Hematopoietic multipotent progenitor cell (in vitro differentiated cells): ENCODE measurements around the gene COX4I2. TPM values are rescaled to one million over a fixed set of nuclear protein-coding genes. Genes with fewer than 3 reads are reported as not detected.
"Not testable (repeated sequence)": the region's sequence is repeated elsewhere in the genome, so short reads cannot be mapped to it uniquely, and the experiment has no call there.

Source experiments
- DNase-seq, 3 donors: peaks; one replicate each; pipeline ENCODE4 v3.0.0-alpha.2; 2011 to 2015; ENCODE audit warnings: low read depth in 2 of 3, low spot score in 2 of 3
- total RNA-seq: library from RNA; depleted of rRNA; stranded (reverse); fragments of >200 nt; gene quantifications from one replicate; pipeline ENCODE4 v1.2.3, GENCODE V29; 2012

The COX4I2 gene
- total RNA-seq, 1 donor = not detected

DNA sequence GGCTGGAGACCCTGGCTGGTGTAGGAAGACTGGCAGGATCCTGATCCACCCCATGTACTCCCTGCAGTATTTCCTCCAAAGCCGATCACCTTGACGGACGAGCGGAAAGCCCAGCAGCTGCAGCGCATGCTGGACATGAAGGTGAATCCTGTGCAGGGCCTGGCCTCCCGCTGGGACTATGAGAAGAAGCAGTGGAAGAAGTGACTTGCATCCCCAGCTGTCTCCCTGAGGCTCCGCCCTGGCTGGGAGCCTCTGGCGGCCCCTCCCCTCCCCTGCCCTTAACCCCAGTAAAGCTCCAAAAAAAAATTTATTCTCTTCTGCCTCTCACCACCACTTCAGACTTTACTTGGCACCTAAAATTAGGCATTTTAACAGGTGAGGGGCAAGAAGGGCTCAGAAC, 7.0 kb downstream of the COX4I2 start:
- DNase-seq = no peak

GRCh38 chr20:31648104-31648503, 10.4 kb downstream of the COX4I2 start:
- not testable (repeated sequence) for DNase-seq

DNA sequence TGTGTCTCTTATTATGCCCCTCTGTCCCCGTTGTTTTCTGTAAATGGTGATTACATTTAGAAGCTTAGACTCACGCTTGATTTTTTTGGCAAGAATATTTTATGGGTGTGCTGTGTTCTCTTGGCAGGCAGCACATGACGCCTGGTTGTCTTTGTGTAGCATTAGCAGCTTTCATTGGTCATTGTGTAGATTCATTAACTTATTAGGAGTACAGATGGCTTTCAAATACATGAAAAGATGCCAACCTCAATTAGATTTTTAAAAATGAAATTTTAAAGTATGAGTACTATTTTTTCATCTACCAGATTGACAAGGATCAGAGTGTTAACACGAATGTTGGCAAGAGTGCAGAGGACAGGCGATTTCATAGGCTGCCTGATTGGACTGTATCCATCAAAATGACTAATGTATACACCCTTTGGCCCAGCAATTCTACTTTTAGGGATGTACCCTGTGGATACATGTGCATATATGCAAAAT, 15.2 kb downstream of the COX4I2 start:
- DNase-seq = no peak

- DNase-seq = no peak
Measured at GRCh38 chr20:31653561-31653960, 15.8 kb downstream of the COX4I2 start.

GRCh38 chr20:31654534-31654933, 16.8 kb downstream of the COX4I2 start:
- no peak for DNase-seq

DNA sequence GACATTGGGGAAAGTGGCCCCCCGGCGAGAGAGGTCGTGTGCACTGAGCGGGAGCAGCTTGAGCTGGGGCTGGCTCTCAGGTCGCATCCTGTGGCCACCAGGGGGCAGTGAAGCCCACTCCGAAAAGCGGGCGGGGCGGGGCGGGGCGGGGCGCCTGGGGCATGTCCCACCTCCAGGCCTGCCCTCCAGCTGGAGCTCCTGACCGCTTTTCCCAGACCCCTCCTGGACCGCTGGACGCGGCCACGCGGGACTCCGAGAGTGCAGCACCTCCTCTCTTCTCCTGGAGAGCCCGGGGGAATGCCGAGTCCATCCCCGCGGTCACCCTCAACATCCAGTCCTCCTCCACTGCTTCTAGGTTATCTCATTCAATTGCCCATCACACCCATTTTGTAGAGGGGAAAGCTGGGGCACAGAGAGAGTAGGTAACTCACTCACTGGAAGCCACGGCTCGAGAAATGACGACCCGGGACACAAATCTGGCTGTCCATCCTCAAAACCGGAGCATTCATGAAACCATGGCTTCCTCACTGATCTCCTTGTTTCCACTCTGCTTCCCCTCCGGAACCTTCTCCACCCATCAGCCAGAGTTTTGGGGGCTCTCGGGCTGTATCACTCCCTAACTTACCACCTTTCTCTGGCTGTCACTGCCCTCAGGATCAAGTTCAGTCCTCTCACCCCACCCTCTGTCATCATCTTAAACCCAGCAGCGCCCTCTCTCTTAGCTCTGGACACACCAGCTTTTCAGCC, 24.1 kb downstream of the COX4I2 start:
- peak; percentile 69 to 75 (median 73) for DNase-seq

GRCh38 chr20:31662372-31662854, 24.7 kb downstream of the COX4I2 start:
- no peak for DNase-seq

DNA sequence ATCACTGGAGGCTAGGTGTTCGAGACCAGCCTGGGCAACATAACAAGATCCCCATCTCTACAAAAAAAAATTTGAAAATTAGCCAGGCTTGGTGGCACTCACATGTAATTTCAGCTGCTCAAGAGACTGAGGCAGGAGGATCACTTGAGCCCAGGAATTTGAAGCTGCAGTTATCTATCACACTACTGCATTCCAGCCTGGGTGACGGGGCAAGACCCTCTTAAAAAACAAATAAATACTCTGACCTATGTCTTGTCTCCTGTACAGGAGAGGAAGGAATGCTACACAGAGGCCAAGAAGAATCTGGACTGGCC, 25.8 kb downstream of the COX4I2 start:
- DNase-seq = no peak

DNA sequence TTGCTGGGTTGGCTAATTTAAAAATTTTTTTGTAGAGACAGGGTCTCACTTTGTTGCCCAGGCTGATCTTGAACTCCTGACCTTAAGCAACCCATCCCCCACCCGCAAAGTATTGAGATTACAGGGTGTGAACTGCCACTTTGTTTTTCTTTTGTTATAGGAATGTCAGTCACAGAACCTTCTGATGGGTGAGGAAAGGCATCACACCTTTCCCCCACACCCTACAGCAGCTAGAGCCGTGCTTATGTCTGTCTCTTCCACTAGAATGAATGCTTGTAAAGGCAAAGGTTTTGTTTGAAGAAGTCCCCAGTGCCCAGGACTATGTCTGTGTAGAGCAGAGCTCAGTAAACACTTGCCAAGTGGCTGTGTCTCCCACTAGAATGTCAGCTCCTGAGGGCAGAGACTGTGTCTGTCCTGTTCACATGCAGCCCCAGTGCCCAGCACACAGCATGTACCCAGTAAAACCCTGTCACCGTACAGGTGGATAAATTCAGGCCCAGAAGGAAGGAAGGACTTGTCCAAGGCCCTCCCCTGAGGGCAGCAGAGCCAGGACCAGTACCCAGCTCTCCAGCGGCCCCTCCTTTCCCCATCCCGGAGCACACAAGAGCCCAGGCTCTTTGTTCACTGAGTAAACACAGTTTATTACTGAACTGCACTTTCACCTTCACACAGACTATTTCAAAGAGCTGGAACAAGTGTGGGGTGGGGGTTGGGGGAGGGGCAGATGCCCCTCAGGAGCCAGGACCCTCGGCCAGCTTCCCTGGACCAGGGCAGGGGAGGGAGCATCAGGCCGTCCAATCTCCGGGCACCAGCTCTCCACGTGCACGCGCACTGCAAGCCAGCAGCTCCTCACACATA, 26.4 kb downstream of the COX4I2 start:
- no peak for DNase-seq

DNA sequence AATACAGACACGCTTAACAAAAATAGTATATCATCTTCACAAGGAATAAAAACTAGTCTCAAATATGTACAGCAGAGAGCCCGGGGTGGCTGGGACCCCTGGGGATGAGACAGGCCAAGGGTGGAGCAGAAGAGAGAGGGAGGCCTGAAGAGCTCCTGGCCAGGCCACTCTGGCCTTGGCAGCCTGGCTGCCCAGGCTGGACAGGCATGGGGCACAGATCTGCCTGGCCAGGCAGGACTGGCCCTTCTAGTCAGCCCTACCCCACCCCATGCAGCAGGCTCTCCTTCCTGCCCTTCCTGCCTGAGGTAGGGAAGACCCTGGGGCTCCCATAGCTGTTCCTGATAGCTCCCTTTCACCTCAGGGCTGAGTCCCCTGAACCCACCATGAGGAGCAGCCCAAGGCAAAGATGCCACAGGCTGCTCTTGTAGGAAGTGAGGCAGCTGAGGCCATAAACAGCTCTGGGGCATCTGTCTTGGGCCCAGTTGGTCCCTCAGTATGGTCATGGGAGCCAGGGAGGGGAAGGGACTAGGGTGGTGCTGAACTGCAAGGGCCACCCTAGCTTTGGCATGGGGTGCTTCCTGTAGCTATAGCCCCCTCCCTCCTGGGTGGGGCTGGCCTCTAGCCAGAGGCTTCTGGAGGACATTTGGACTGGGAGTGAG, 27.1 kb downstream of the COX4I2 start:
- no peak for DNase-seq

DNA sequence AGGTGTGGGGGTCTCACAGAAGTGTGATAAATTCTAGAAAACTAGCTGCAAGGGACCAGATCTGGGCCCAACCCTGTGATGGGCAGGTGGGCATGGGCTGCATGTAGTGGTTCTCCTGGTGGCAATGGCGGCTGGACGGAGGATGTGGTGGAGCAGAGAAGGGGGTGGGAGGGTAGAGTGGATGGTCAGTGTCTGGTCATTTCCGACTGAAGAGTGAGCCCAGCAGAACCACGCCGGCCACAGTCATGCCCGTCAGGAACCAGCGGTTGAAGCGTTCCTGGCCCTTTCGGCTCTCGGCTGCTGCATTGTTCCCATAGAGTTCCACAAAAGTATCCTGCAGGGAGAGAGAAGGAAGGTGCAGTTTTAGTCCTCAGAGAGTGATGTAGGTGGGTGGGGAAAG, 28.0 kb downstream of the COX4I2 start:
- no peak for DNase-seq

DNA sequence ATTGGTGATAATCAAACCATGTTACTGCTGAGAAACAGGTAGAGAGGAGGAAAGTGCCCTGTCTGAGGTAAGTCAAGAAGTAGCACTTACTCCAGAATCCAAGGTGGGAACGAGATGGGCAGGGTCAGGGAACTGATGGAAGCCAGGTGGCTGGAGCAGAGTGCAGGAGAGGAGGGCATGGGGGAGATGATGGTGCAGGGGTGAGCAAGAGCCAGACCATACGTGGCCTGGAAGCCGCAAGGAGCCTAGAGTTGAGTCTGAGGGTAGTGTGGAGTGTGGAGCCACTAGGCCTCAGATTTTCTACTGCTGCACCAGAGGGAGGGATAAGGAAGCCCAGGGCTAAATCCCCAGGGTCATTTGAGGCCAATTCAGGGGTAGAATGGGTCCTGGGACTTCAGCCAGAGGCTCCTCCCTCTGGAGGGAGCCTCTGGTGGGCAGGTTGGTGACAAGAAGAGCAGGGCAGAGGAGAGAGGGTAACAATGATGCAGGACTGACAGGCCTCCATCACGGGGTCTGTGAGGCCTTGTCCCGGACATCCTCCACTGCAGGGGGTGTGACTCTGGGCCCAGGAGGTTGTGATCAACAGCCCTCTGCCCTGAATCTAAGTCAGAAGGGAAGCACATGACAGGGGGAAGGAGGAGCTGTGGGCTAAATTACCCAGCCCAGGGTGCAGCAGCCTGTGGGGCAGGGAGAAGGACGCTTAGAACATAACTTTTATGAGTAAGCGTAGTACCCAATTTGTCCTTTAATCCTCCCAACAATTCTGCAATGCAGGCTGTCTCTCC, 28.7 kb downstream of the COX4I2 start:
- peak in 2 of 3 donors; percentile 70 to 81 for DNase-seq

DNA sequence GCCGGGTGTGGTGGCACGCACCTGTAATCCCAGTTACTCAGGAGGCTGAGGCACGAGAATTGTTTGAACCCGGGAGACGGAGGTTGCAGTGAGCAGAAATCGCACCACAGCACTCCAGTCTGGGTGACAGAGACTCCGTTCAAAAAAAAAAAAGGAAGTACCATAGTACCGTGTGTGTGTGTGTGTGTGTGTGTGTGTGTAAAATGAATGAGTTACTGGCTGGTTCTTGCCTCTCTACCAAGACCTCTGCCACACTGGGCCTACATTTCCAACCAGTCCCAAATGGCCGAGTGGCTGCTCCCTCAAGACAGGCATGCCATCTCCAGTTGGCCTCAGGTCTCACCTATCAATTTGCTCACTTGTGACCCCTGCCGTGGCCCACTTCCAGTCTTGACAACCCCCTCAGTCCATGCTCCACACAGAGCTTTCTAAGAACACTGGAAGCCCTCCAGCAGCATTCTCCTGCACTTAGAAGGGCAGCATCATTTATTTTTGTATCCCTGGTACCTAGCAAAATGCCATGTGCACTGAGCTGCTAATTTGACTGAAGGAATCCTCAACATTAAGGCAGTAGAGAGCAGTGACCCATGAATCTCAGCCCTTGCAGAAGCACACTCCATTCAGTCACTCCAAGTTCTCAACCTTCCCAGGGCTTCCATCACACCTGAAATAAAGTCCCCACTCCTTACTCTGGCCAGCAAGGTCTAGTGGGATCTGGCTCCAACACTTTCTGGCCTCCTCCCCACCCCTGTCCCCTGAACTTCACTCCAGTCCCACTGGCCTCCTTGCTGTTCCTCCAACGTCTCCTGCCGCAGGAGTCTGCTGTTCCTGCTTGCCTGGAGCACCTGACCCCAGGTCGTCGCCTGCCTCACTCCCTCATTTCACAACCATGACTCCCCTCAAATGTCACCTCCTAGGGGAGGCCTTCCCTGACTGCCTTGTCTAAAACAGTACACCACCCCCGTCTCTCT, 29.9 kb downstream of the COX4I2 start:
- peak in 2 of 3 donors; percentile 60 to 88 for DNase-seq

- not testable (repeated sequence) for DNase-seq
Measured at GRCh38 chr20:31668944-31669343, 31.2 kb downstream of the COX4I2 start.

GRCh38 chr20:31669876-31670275, 32.2 kb downstream of the COX4I2 start:
- DNase-seq = no peak

DNA sequence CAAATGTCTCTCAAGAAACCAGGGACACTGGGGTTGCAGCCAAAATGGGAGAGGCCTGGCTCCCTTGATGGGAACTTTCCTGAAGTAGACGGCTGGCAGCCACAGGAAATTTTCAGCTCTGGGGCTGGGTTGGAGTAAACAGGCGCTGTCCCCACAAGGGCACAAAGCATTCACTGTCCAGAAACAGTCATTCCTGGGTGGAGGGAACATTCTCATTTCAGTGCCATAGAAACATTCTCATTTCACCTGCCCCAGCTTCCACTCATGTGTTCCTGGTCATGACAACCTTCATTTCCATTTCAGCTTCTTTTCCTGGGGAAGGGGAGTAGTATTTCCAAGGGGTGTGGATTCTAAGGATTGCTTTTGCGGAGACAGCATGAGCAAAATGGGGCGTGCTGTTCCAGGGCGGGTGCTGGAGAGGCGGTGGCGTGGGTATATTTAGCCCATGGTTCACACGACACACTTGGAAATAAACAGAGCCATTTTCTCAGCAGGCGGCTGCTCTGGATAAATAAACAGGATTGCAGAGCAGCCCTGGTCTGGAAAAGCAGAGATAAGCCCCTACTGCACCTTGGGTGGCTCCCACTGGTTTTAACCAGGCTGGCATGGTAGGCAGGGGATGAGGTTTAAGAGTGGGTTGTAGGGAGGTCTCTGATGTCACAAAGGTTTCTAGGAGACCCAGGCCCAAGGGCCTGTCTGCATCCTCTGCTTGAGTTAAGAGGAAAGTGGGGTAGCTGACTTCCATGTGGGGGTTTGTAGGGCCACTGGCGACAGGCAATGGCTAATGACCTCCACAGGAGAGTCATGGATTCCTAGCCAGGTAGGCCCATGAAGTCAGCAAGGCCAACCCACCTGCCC, 32.9 kb downstream of the COX4I2 start:
- DNase-seq = no peak

GRCh38 chr20:31671324-31671723, 33.6 kb downstream of the COX4I2 start:
- DNase-seq = no peak

DNA sequence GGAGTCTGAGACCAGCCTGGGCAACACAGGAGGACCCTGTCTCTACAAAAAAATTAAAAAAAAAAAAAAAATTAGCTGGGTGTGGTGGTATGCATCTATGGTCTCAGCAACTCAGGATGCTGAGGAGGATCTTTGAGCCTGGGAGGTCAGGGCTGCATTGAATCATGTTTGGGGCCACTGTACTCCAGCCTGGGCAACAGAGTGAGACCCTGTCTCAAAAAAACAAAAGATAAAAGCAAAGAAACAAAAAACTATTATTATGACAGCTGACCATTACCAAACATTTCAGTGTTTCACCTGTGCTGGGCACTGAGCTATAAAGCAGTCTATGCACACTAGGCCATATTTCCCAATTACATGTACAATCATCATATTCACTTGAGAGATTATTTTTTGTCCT, 35.7 kb downstream of the COX4I2 start:
- DNase-seq = no peak
